ENCODE measurements around the gene SVIL.

- TF ChIP-seq USF1 (IDR thresholded peaks at IDR 0.05) = no peak
- TF ChIP-seq REST (IDR thresholded peaks at IDR 0.05; ENCODE audit: low read depth) = no peak
- TF ChIP-seq EP300 (IDR thresholded peaks at IDR 0.05; ENCODE audit: borderline replicate concordance) = no peak
- no peak for TF ChIP-seq ZBTB7A (IDR thresholded peaks at IDR 0.05; ENCODE audit: low read depth)
- TF ChIP-seq NFIC (IDR thresholded peaks at IDR 0.05) = no peak
- no peak for TF ChIP-seq EGR1 (IDR thresholded peaks at IDR 0.05)
- no peak for TF ChIP-seq MAX (IDR thresholded peaks at IDR 0.05)
- no peak for TF ChIP-seq TCF12 (IDR thresholded peaks at IDR 0.05; ENCODE audit: low read depth)
- TF ChIP-seq YY1 (IDR thresholded peaks at IDR 0.05; ENCODE audit: low read depth) = no peak
- TF ChIP-seq RAD21 (IDR thresholded peaks at IDR 0.05; ENCODE audit: low read depth) = peak; percentile 68
- TF ChIP-seq CEBPB (IDR thresholded peaks at IDR 0.05) = no peak
- no peak for TF ChIP-seq CREB1 (IDR thresholded peaks at IDR 0.05; ENCODE audit: low read depth)
- no peak for TF ChIP-seq FOXM1 (IDR thresholded peaks at IDR 0.05; ENCODE audit: borderline replicate concordance, low read depth)
- TF ChIP-seq TAF1 (IDR thresholded peaks at IDR 0.05; ENCODE audit: low read depth) = no peak
Observed at GRCh38 chr10:29496341-29497162, 138.2 kb downstream of the SVIL start.
